T-helper 17 cell (primary cell): ENCODE data around the gene C1orf115. TPM values are rescaled to one million over a fixed set of nuclear protein-coding genes. Genes with fewer than 3 reads are reported as not detected.
"Not testable (repeated sequence)": the region's sequence is repeated elsewhere in the genome, so short reads cannot be mapped to it uniquely, and the experiment has no call there.

Source experiments
- ATAC-seq: fragments of 150-1000 bp; cut with Tn5 transposase; 2 replicates; pipeline ENCODE4 v1.10.0; 2021; ENCODE audit warnings: mild to moderate bottlenecking, moderate library complexity
- DNase-seq, 3 donors: peaks; one replicate each; pipeline versions ENCODE4 v3.0.0 to v3.0.0-alpha.2; 2020 to 2021
- H3K9me3 ChIP-seq: one replicate; pipeline ENCODE4 v1.7.0; 2013; ENCODE audit warnings: low read length, mild to moderate bottlenecking; ENCODE audit not compliant: control insufficient read depth, poor library complexity, severe bottlenecking
- H3K27ac Mint-ChIP-seq: one replicate; pipeline ENCODE4 v1.8.0; 2022; ENCODE audit warnings: mild to moderate bottlenecking, moderate library complexity, mixed read lengths
- H3K27me3 Mint-ChIP-seq: one replicate; pipeline ENCODE4 v1.8.0; 2022; ENCODE audit warnings: mixed read lengths
- H3K36me3 Mint-ChIP-seq: one replicate; pipeline ENCODE4 v1.8.0; 2022; ENCODE audit warnings: low read depth, mixed read lengths
- H3K4me1 Mint-ChIP-seq: one replicate; pipeline ENCODE4 v1.8.0; 2022; ENCODE audit warnings: mild to moderate bottlenecking, mixed read lengths
- H3K4me3 Mint-ChIP-seq: one replicate; pipeline ENCODE4 v1.8.0; 2022; ENCODE audit warnings: mild to moderate bottlenecking, moderate library complexity, mixed read lengths
- total RNA-seq, 4 donors: library from RNA in 2 of 4; stranded (reverse) in 2 of 4; gene quantifications; one replicate each; pipeline ENCODE4 v1.2.3 and lab custom pipeline; 2022 to 2026

Gene C1orf115
- total RNA-seq, 2 donors from 2014 or later = 0.50 to 2.1 TPM

GRCh38 chr1:220715986-220716385 is 25.8 kb downstream of the C1orf115 start:
- ATAC-seq, H3K4me3 Mint-ChIP-seq, H3K36me3 Mint-ChIP-seq, H3K4me1 Mint-ChIP-seq, DNase-seq, H3K27ac Mint-ChIP-seq, H3K9me3 ChIP-seq: not testable (repeated sequence)
- H3K27me3 Mint-ChIP-seq = peaks cover 18% of the 10 kb centered on the region

GRCh38 chr1:220717800-220718640 is 27.9 kb downstream of the C1orf115 start:
- ATAC-seq (no peak), DNase-seq (no peak)
- Mint-ChIP-seq H3K36me3 (no peaks in the 10 kb centered on the region), H3K27ac (no peak overlapping the region), H3K4me1 (no peaks in the 10 kb centered on the region), H3K27me3 (peaks cover 18% of the 10 kb centered on the region), H3K4me3 (no peak overlapping the region)
- no peaks in the 10 kb centered on the region for H3K9me3 ChIP-seq

GRCh38 chr1:220721266-220721665 is 31.1 kb downstream of the C1orf115 start:
- peaks cover 18% of the 10 kb centered on the region for H3K27me3 Mint-ChIP-seq
- not testable (repeated sequence) for ATAC-seq, DNase-seq, H3K4me3 Mint-ChIP-seq, H3K4me1 Mint-ChIP-seq, H3K27ac Mint-ChIP-seq, H3K36me3 Mint-ChIP-seq, H3K9me3 ChIP-seq

GRCh38 chr1:220726634-220727033 is 36.5 kb downstream of the C1orf115 start:
- ATAC-seq (no peak), DNase-seq (no peak)
- Mint-ChIP-seq H3K4me1 (peaks cover 2% of the 10 kb centered on the region), H3K27ac (no peak overlapping the region), H3K27me3 (peaks cover 7% of the 10 kb centered on the region), H3K36me3 (no peaks in the 10 kb centered on the region), H3K4me3 (no peak overlapping the region)
- no peaks in the 10 kb centered on the region for H3K9me3 ChIP-seq

- no peaks in the 10 kb centered on the region for H3K36me3 Mint-ChIP-seq
- H3K27ac Mint-ChIP-seq = no peak overlapping the region
- peaks cover 10% of the 10 kb centered on the region for H3K4me1 Mint-ChIP-seq
- H3K9me3 ChIP-seq = no peaks in the 10 kb centered on the region
- ATAC-seq = no peak
- no peak overlapping the region for H3K4me3 Mint-ChIP-seq
- peaks cover 7% of the 10 kb centered on the region for H3K27me3 Mint-ChIP-seq
- DNase-seq = no peak
Observed at GRCh38 chr1:220727519-220727918, 37.4 kb downstream of the C1orf115 start.

- Mint-ChIP-seq H3K27ac (no peak overlapping the region), H3K4me3 (no peak overlapping the region), H3K27me3 (peaks cover 7% of the 10 kb centered on the region), H3K4me1 (peaks cover 23% of the 10 kb centered on the region), H3K36me3 (no peaks in the 10 kb centered on the region)
- H3K9me3 ChIP-seq = no peaks in the 10 kb centered on the region
- DNase-seq (no peak), ATAC-seq (no peak)
Observed at GRCh38 chr1:220730486-220730885, 40.3 kb downstream of the C1orf115 start.

GRCh38 chr1:220732137-220732536 is 42.0 kb downstream of the C1orf115 start:
- Mint-ChIP-seq H3K27ac (peak overlapping the region; percentile 1), H3K36me3 (peaks cover 3% of the 10 kb centered on the region), H3K4me1 (peaks cover 23% of the 10 kb centered on the region), H3K27me3 (peaks cover 7% of the 10 kb centered on the region), H3K4me3 (no peak overlapping the region)
- no peak for ATAC-seq
- DNase-seq = no peak
- H3K9me3 ChIP-seq = no peaks in the 10 kb centered on the region

GRCh38 chr1:220732621-220733020 is 42.5 kb downstream of the C1orf115 start:
- H3K4me3 Mint-ChIP-seq = peak overlapping the region; percentile 33

GRCh38 chr1:220733086-220733601 is 43.0 kb downstream of the C1orf115 start:
- peak; percentile 96 for ATAC-seq
- peak overlapping the region; percentile 33 for H3K4me3 Mint-ChIP-seq
- peaks cover 23% of the 10 kb centered on the region for H3K4me1 Mint-ChIP-seq
- no peaks in the 10 kb centered on the region for H3K9me3 ChIP-seq
- peaks cover 3% of the 10 kb centered on the region for H3K36me3 Mint-ChIP-seq
- H3K27ac Mint-ChIP-seq = no peak overlapping the region
- H3K27me3 Mint-ChIP-seq = peaks cover 4% of the 10 kb centered on the region
- DNase-seq = peak; percentile 49 to 72 (median 60)

More at GRCh38 chr1:220732621-220733020, 42.5 kb downstream of the C1orf115 start:
- H3K9me3 ChIP-seq = no peaks in the 10 kb centered on the region
- Mint-ChIP-seq H3K27ac (peak overlapping the region; percentile 1), H3K4me1 (peaks cover 23% of the 10 kb centered on the region), H3K27me3 (peaks cover 4% of the 10 kb centered on the region), H3K36me3 (peaks cover 3% of the 10 kb centered on the region)
- DNase-seq = no peak
- no peak for ATAC-seq

- Mint-ChIP-seq H3K36me3 (peaks cover 3% of the 10 kb centered on the region), H3K4me3 (peak overlapping the region; percentile 36), H3K27ac (no peak overlapping the region), H3K27me3 (peaks cover 7% of the 10 kb centered on the region), H3K4me1 (peaks cover 23% of the 10 kb centered on the region)
- DNase-seq (no peak), ATAC-seq (no peak)
- no peaks in the 10 kb centered on the region for H3K9me3 ChIP-seq
Observed at GRCh38 chr1:220734571-220735326, 44.6 kb downstream of the C1orf115 start.

GRCh38 chr1:220736283-220736682 is 46.1 kb downstream of the C1orf115 start:
- not testable (repeated sequence) for H3K9me3 ChIP-seq, ATAC-seq, H3K27ac Mint-ChIP-seq, DNase-seq, H3K36me3 Mint-ChIP-seq, H3K4me3 Mint-ChIP-seq
- peaks cover 23% of the 10 kb centered on the region for H3K4me1 Mint-ChIP-seq
- H3K27me3 Mint-ChIP-seq = peaks cover 22% of the 10 kb centered on the region

GRCh38 chr1:220741349-220741748 is 51.2 kb downstream of the C1orf115 start:
- H3K4me1 Mint-ChIP-seq = no peaks in the 10 kb centered on the region
- ATAC-seq (no peak), DNase-seq (no peak)
- H3K4me3 Mint-ChIP-seq = no peak overlapping the region
- no peak overlapping the region for H3K27ac Mint-ChIP-seq
- peaks cover 57% of the 10 kb centered on the region for H3K27me3 Mint-ChIP-seq
- peaks cover 3% of the 10 kb centered on the region for H3K36me3 Mint-ChIP-seq
- no peaks in the 10 kb centered on the region for H3K9me3 ChIP-seq

- H3K9me3 ChIP-seq = no peaks in the 10 kb centered on the region
- no peak overlapping the region for H3K27ac Mint-ChIP-seq
- H3K4me1 Mint-ChIP-seq = no peaks in the 10 kb centered on the region
- ATAC-seq (no peak), DNase-seq (no peak)
- peaks cover 59% of the 10 kb centered on the region for H3K27me3 Mint-ChIP-seq
- peaks cover under 1% of the 10 kb centered on the region for H3K36me3 Mint-ChIP-seq
- H3K4me3 Mint-ChIP-seq = no peak overlapping the region
Observed at GRCh38 chr1:220741825-220742224, 51.7 kb downstream of the C1orf115 start.
